Left ventricle myocardium inferior (tissue), 1 donor: Measurements from ENCODE around the gene SAE1. TPM values are rescaled to one million over a fixed set of nuclear protein-coding genes. Genes with fewer than 3 reads are reported as not detected.
A peak's percentile ranks its signal among the peaks of the same experiment; 100 is the strongest.

Experiments
- DNase-seq: peaks from one replicate; pipeline ENCODE4 v3.0.0-alpha.2; 2020
- H3K27ac ChIP-seq: fragments of 200-600 bp; replicated peaks from 2 replicates; pipeline ENCODE4 v1.8.0; 2021
- H3K27me3 ChIP-seq: fragments of 200-600 bp; 2 replicates; pipeline ENCODE4 v1.8.0; 2021; ENCODE audit warnings: low read depth
- H3K36me3 ChIP-seq: fragments of 200-600 bp; 2 replicates; pipeline ENCODE4 v1.8.0; 2021
- H3K4me1 ChIP-seq: fragments of 200-600 bp; 2 replicates; pipeline ENCODE4 v1.8.0; 2021
- H3K4me3 ChIP-seq: fragments of 200-600 bp; 2 replicates; pipeline ENCODE4 v1.8.0; 2021; ENCODE audit warnings: mild to moderate bottlenecking, moderate library complexity
- H3K9me3 ChIP-seq: fragments of 200-600 bp; replicated peaks from 2 replicates; pipeline ENCODE4 v1.8.0; 2021
- intact Hi-C: fragments of 100-400 bp; cut with micrococcal nuclease; formaldehyde crosslinking; loops from one replicate; pipeline ENCODE4 v1.11.0; 2022
- total RNA-seq: library from RNA; stranded (reverse); fragmentation: NEBNext Ultra II Directional; extraction: Animal tissue kit (Norgen Biotek cat#: 25700); gene quantifications from one replicate; pipeline ENCODE4 v1.2.1, GENCODE V29; 2021
- TF ChIP-seq, protein P1 (sequence below): fragments of 200-600 bp; IDR thresholded peaks from 2 replicates; pipeline ENCODE4 v1.8.0; 2021; ENCODE audit warnings: antibody characterized with exemption, mild to moderate bottlenecking, borderline replicate concordance
- donor health status: DM: no; HTN: yes; CAD: no; lungs with severe emphysema.

Gene SAE1
- total RNA-seq, 1 donor from 2014 or later: 42.5 TPM

DNA sequence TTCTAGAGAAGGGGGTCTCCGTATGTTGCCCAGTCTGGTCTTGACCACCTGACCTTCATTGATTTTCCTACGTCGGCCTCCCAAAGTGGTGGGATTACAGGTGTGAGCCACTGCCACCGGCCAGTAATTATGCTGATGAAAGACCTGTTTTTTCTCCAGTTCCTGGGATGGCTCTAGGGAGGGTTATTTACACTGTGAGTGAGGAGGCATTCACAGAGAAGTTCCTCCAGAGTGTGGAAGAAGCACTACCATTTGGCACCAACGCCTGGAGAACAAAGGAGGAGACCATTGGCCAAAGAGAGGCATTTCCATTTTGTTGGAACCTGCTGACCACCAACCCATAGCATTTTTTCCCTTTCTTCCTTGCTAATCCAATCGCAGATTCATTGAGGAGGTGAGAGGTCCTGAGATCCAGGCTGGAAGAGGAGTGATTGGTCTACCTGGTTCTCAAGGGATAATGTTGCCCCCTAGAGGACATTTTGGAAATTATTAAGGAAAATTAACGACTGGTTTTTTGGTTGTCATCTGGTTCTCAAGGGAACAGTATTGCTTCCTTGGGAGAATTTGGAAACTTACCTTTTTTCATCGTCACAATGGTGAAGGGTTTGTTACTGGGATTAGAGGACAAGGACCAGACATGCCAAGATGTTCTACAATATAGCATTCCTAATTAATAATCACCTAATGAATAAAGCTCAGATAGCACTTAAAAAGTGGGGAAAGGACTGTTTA, 5.5 kb upstream of the SAE1 start:
- TF ChIP-seq, protein P1, sequence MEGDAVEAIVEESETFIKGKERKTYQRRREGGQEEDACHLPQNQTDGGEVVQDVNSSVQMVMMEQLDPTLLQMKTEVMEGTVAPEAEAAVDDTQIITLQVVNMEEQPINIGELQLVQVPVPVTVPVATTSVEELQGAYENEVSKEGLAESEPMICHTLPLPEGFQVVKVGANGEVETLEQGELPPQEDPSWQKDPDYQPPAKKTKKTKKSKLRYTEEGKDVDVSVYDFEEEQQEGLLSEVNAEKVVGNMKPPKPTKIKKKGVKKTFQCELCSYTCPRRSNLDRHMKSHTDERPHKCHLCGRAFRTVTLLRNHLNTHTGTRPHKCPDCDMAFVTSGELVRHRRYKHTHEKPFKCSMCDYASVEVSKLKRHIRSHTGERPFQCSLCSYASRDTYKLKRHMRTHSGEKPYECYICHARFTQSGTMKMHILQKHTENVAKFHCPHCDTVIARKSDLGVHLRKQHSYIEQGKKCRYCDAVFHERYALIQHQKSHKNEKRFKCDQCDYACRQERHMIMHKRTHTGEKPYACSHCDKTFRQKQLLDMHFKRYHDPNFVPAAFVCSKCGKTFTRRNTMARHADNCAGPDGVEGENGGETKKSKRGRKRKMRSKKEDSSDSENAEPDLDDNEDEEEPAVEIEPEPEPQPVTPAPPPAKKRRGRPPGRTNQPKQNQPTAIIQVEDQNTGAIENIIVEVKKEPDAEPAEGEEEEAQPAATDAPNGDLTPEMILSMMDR: peak; percentile 75
- no peak overlapping the region for H3K27ac ChIP-seq
- H3K4me1 ChIP-seq: no peaks in the 10 kb centered on the region
- H3K27me3 ChIP-seq: no peaks in the 10 kb centered on the region
- no peak overlapping the region for H3K4me3 ChIP-seq
- DNase-seq: no peak
- H3K9me3 ChIP-seq: no peaks in the 10 kb centered on the region
- intact Hi-C loops: loop anchor here (5.0 kb wide), 1 partner anchor 48 kb away; no protein-coding TSS in a partner anchor
- no peaks in the 10 kb centered on the region for H3K36me3 ChIP-seq

DNA sequence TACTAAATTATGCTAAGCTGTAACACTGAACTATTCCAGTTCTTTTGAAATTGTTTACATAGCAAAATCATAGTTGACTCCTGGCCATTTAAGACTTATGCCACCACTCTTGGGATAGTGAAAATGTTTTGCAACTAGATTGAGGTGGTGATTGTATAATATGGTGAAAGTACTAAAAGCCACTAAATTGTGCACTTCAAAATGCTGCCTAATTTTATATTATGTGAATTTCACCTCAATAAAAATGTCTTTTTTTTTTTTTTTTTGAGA, 5.0 kb upstream of the SAE1 start:
- Histone ChIP-seq H3K27me3 (no peaks in the 10 kb centered on the region), H3K9me3 (no peaks in the 10 kb centered on the region), H3K36me3 (no peaks in the 10 kb centered on the region), H3K4me1 (no peaks in the 10 kb centered on the region), H3K4me3 (no peak overlapping the region), H3K27ac (no peak overlapping the region)
- TF ChIP-seq, protein P1: no peak
- DNase-seq: no peak
- intact Hi-C loops: no loop called here

DNA sequence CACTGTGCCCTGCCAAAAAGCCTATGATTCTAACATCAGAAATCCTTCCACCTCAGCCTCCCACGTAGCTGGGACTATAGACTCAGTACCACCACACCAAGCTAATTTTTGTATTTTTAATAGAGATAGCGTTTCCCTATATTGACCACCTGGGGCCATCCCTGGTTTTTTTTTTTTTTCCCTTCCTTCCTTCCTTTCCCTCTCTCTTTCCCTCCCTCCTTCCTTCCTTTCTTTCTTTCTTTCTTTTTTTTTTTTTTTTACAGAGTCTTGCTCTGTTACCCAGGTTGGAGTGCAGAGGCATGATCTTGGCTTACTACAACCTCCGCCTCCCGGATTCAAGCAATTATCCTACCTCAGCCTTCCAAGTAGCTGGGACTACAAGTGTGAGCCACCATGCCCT, 1.1 kb upstream of the SAE1 start:
- intact Hi-C loops: no loop called here
- Histone ChIP-seq H3K27me3 (no peaks in the 10 kb centered on the region), H3K4me1 (peaks cover 31% of the 10 kb centered on the region), H3K36me3 (no peaks in the 10 kb centered on the region), H3K27ac (no peak overlapping the region), H3K4me3 (no peak overlapping the region), H3K9me3 (no peaks in the 10 kb centered on the region)
- no peak for DNase-seq
- TF ChIP-seq, protein P1: no peak

DNA sequence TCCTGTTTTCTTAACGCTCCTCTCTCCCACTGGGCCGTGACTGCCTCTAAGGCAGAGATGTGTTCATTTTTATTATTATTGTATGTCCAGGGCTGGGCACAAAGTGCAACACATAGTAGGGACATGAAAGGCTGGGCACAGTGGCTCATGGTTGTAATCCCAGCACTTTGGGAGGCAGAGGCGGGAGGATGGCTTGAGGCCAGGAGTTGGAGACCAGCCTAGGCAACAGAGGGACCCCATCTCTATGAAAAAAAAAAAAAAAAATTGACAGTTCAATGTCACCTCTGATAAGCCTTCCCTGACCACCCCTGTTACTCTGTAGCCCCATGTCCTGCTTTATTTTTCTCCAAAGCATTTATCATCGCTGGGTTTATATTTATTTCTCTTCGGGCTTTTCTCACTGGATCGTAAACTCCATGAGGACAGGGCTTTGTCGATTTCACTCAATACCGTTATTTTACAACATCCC, 481 bp upstream of the SAE1 start:
- Histone ChIP-seq H3K9me3 (no peaks in the 10 kb centered on the region), H3K27ac (peak overlapping the region; percentile 97), H3K4me3 (peak overlapping the region; percentile 94), H3K36me3 (no peaks in the 10 kb centered on the region), H3K4me1 (peaks cover 36% of the 10 kb centered on the region), H3K27me3 (no peaks in the 10 kb centered on the region)
- DNase-seq: no peak
- intact Hi-C loops: no loop called here
- TF ChIP-seq, protein P1: no peak

DNA sequence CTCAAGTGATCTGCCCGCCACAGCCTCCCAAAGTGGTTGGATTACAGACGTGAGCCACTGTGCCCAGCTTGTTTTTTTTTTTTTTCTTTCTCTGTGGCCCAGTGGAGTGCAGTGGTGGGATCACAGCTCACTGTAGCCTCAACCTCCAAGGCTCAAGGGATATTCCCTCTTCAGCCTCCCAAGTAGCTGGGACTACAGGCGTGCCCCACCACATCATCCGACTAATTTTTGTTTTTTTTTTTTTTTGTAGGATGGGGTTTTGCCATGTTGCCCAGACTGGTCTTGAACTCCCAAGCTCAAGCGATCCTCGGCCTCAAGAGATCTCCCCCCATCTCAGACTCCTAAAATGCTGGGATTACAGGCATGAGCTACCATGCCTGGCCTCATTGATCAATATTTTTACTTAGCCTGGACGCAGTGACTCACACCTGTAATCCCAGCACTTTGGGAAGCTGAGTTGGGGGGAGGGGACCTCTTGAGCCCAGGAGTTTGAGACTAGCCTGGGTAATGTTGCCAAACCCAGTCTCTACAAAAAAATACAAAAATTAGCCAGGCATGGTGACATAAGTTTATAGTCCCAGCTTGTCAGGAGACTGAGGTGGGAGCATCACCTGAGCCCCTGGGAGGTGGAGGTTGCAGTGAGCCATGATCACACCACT, 1.7 kb downstream of the SAE1 start:
- peak overlapping the region; percentile 94 for H3K4me3 ChIP-seq
- H3K27me3 ChIP-seq: no peaks in the 10 kb centered on the region
- H3K36me3 ChIP-seq: no peaks in the 10 kb centered on the region
- peaks cover 40% of the 10 kb centered on the region for H3K4me1 ChIP-seq
- DNase-seq: no peak
- no peak overlapping the region for H3K27ac ChIP-seq
- no peaks in the 10 kb centered on the region for H3K9me3 ChIP-seq
- intact Hi-C loops: no loop called here
- TF ChIP-seq, protein P1: no peak
